GM18858 (cell line): ENCODE data around the gene TBC1D16.

Source experiments
- ATAC-seq: cut with Tn5 transposase; IDR thresholded peaks from one replicate; pipeline ENCODE4 v1.9.1; 2021; ENCODE audit not compliant: unreplicated experiment

The TBC1D16 gene

DNA sequence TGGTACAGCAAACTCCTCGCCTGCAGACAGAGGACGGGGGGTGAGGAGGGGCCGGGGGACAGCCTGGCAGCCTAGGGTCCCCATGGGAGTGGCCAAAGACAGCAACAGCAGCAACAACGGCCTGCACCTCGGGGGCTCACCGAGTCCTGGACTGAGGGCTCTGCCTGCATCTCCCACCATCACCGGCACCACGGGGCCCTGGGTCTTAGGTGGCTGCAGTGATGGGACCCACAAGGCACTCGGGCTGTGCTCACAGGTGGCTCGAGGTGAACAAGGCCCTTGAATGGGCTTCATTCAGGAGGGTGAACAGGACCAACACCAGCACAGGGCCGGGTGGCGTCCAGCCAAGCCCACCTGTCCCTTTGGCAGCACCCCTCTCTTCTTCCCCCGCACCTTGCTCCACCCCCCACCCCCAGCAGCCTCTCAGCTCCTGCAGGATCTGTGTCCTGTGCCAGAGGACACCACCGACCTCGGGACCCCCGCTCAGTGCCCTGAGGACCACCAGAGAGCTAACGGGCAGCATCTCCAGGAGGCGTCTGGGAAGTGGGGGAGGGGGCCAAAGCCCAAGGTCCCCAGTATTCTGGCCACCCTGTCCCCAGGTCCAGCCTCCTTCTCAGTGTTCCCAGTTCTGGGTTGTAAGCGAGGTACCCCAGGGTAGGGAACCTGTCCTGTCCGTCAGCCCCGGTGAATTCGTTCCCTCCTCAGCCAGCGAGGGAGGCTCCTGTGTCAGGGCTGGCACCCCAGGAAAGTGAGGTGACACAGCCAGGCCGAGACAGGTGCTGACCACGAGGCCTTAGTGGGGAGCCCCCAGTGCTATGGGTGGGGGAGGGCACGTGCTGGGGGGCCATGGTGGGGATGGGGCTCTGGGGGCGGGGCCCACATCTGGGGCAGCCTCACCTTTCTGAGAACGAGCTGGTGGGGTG, 94.3 kb downstream of the TBC1D16 start:
- ATAC-seq: no peak

DNA sequence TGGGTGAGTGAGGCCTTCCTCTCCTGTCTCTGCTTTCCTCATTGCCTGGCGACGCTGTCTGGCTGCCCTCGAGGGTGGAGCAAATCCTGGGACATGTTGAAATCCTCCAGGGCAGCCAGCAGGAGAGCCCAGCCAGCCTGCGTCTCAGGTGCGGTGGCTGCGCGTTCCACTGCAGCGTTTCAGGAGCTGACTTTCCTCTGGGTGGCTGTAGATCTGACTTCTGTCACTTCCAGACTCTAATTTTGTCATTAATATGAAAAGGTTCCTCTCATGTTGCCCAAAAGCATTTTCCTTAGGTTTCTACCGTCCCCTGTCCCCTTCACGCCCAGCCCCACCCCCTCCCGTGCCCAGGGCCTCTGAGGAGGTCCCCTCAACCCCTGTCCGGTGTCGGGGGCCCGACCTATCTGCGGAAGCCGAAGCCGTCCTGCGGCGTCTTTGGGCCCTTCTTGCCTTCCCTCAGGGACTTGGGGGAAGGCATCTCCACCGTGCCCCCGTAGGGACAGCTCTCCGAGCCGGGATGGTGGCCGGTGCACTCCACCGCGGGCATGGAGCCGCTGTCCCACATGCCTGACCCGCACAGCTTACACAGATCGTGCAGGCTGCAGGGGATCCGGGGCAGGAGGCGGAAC, 95.1 kb downstream of the TBC1D16 start:
- ATAC-seq: no peak

DNA sequence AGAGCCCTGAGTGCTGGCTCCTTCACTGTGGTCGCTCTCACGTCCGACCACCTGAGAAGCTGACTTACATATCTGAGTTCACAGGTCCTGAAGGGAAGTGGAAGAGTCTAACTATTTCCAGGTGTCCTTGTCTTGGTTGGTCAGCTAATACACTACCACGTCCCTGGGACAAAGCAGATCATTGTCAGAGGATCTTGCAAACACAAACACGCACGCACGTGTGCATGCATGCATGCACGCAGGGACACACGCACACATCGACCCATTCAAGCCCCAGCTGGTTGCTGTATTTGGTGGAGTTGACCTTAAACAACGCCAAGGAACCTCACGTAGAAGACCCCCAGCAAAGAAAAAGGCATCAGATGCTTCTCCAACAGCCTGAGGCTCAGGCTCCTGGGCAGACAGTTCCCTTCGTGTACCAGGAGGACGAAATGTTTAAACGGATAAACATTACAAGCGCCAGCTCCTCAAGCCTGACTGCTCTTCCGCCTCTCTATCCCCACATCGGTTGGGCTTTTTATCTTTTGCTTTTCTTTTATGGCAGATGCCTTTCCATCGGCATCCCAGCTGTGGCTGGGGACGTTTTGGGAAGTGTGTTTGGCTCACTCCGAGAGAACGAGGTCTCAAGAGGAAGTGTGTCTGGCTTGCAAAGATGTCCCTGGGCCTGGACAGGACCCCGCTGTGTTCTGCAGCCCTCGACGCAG, 95.8 kb downstream of the TBC1D16 start:
- no peak for ATAC-seq

DNA sequence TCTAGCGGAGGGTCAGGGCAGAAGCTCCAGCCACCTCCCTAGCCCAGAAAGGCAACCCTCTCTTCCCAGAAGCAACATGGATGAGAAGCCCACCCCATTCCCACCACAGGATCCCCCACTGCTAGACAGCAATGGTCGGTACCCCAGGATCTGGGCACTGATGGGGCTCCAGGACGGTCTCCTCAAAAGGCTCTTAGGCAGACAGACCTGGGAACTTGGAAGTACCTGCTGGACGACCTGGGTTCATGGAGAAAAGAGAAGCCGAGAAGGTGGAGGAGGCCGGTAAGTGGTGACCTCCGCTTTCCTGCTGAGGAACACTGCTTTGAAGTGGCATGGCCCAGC, 96.6 kb downstream of the TBC1D16 start:
- ATAC-seq: no peak

- ATAC-seq: no peak
Observed at GRCh38 chr17:79938336-79939093, 97.2 kb downstream of the TBC1D16 start.

- no peak for ATAC-seq
Observed at GRCh38 chr17:79937391-79938335, 98.0 kb downstream of the TBC1D16 start.

GRCh38 chr17:79936641-79937381, 98.9 kb downstream of the TBC1D16 start:
- no peak for ATAC-seq

DNA sequence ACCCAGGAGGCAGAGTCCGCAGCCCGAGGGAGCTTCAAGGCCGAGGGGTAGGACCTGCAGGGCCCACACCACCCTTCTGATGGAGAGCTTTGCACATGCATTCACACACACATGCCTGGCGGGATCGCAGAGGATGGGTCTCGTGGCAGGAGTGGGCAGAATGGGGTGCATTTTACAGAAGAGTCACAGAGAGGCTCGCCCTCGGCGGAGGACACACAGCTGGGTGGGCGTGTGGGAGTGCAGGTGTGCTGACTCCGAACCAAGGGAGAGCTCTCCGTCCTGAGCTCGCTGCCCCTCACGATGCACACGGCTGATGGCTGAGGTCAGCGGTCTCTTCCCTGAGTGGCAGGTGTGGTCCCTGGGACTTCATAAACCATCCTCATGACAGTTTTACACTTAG, 99.6 kb downstream of the TBC1D16 start:
- ATAC-seq: no peak

- ATAC-seq: no peak
Observed at GRCh38 chr17:79935197-79935885, 100.3 kb downstream of the TBC1D16 start.

DNA sequence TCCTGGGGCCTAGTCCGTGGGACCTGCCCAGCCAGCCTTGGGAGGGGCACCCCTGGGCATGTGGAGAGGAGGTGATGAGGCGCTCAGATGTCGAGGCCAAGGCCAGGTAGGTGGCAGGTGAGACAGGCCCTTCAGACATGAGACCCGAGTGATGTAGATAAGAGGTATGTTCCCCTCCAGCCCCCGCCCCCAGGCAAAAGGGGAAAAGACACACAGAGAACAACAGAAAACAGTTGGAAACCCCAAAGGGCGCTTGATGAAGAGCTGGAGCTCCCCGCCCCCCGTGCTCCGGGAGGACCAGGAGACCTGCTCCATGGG, 101.1 kb downstream of the TBC1D16 start:
- ATAC-seq: no peak

GRCh38 chr17:79933863-79934652, 101.6 kb downstream of the TBC1D16 start:
- ATAC-seq: no peak

DNA sequence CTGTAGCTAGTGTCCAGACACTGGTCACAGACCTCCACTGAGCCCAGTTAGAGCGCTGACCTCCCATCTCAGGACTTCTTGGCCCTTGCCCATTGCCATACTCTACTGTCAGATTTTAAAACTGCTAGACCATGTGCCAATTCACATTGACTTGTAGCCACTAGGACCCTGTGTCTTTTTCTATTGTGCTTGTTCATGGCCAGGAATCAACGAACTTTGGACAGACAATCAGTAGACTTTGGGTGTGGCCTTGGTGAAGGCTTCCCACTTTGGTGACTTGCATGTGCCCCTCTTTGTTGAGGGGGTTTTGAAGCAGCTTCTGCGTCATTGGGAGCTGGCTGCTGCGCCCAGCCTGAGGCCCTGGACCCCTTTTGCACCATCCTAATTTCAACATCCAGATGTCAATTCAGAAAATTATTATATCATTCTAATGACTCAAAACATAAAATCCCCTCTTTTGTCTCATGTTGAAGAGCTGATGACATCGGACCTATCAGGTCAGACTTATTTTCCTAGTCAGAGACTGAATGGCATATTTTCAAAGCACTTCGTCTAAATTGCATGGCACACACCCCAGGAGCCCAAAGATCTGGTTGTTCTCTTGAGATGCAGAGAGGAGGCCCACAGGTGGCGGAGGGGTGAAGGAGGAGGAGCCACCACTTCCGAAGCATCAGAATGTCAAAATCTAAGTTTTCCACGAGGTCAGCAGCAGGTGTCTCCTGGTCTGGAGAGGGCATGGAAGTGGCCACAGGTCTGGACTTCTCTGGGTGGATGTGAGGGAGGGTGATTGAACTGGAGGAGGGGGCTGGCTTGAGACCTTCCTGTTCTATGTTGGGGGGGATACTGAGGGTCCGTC, 103.0 kb downstream of the TBC1D16 start:
- no peak for ATAC-seq

GRCh38 chr17:79931817-79932309, 103.8 kb downstream of the TBC1D16 start:
- no peak for ATAC-seq

DNA sequence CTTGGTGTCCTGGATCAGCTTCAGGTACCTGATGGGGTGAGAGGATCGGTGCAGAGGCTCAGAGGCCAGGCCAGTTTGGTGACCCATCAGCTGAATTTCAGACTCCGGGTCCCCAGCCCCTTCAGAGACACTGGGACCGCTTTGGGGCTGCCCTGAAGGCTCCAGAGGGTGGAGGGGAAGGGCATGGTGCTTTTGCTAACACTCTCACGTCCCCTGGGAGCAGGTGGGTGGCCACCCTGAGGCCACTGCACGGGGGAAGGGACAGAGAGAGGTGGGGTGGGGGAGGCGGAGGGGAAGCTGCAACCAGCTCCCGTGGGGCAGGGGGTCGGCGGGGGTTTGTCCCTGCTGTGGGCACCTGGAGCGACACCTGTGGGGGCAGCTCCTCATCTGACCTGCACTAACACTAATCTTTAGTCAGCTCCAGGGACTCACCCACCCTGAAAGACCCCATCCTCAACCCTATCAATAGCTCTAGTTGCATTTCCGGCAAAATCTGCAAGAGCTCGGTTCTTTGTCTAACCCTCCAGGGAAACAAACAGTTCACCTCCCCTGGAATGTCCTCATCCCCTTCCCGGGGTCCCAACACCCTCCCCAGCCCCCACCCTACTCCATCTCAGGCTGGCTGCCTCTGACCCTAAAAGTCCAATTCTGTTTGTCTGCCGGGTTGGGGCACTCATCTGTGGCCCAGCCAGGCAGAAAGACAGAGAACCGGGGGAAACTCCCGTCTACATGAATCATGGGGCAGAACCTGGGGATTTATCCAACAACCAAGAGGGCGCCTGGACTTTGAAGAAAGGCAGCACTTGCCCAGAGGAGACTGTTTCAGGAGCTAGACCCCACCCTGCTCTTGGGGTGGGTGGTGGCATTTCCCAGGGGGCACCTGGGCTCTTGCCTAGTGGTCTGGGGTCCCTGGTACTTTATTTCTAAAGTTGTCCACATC, 104.5 kb downstream of the TBC1D16 start:
- no peak for ATAC-seq

DNA sequence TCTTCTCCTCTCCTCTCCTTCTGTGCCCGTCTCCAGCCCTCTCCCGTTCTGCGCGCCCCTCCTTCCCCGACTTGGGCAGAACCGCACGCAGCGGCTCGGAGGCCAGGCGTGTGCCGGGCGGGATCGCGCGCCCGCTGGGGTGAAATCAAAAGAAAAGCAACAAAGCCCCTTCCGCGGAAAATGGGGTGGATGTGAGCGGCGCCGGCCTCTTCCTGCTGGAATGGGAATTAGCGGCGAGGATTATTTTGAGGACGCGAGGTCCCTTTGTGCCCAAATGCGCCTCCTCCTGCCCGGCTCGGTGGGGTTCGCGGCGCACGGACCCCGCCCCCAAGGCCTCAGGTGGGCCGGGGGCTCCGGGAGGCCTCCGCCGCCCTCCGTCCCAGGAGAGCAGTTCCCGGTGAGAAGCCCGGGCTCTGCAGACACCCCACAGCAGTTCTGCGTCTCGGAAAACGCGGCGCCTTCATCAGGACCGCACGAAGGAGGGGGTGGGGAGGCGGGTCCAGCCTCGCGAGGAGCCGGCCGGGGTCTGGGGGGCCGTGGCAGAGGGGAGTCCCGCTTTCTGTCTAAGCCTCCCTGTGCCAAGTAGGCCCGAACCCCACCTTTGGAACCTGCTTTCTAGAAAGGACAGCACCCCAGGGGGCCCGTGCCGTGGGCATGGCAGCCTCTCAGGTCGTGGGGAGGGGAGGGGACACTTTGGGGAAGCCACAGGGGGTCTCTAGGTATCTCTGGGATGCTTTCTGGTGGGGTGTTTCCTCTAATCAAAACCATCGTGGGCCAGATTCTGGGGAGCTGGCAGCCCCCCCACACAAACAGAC, 105.4 kb downstream of the TBC1D16 start:
- ATAC-seq: no peak
